ENCODE results near the gene S100A2. TPM values are rescaled to one million over a fixed set of nuclear protein-coding genes. Genes with fewer than 3 reads are reported as not detected.
A peak's percentile ranks its signal among the peaks of the same experiment; 100 is the strongest.

S100A2 gene
- total RNA-seq, 1 experiment from 2014 or later, result 147 TPM

- H3K4me2 ChIP-seq, result peak overlapping the region; percentile 89
- intact Hi-C loops (cut with micrococcal nuclease; ENCODE audit: unreplicated experiment), result loop anchor here (10.0 kb wide), 1 partner anchor 425 kb away; the partner anchor contains the start of genes CREB3L4 and SLC39A1
- H3K79me2 ChIP-seq (ENCODE audit: low read depth), result peaks cover 25% of the 10 kb centered on the region
- H3K4me1 ChIP-seq (replicated peaks; ENCODE audit: insufficient read depth), result peaks cover 85% of the 10 kb centered on the region
- peak overlapping the region; percentile 94 for H3K27ac ChIP-seq
- peaks cover 6% of the 10 kb centered on the region for H3K36me3 ChIP-seq (ENCODE audit: low read depth)
- CTCF ChIA-PET, result interaction anchor here (0.6 kb wide), 1 partner anchor 31 kb away, joined by 13 read pairs; no protein-coding TSS in a partner anchor
- H3K9me2 ChIP-seq (ENCODE audit: insufficient read depth), result no peaks in the 10 kb centered on the region
- POLR2A ChIA-PET (ENCODE audit: unreplicated experiment), result interaction anchor here (0.6 to 1.1 kb wide), 2 partner anchors 29 to 73 kb away, joined by 3 read pairs; partner anchors contain the start of gene S100A16
- no peaks in the 10 kb centered on the region for H3K9me3 ChIP-seq (ENCODE audit: insufficient read depth, low read depth)
- peaks cover 72% of the 10 kb centered on the region for H3F3A ChIP-seq (ENCODE audit: insufficient read depth, low read depth)
- no peaks in the 10 kb centered on the region for H3K27me3 ChIP-seq (ENCODE audit: insufficient read depth, low read depth)
- H3K4me3 ChIP-seq, result peak overlapping the region; percentile 34; the same call in 1 of the 2 replicates
- TF ChIP-seq EZH2 (IDR thresholded peaks at IDR 0.05; ENCODE audit: low read depth) (no peak), CTCF (conservative IDR thresholded peaks at IDR 0.05) (no peak)
- no peak for DNase-seq
- BruUV-seq (replicated peaks), result no TSS peak
- no peak overlapping the region for H2AFZ ChIP-seq
- H4K20me1 ChIP-seq (ENCODE audit: insufficient read depth), result peaks cover 4% of the 10 kb centered on the region; the same call in 1 of the 2 replicates
Observed at GRCh38 chr1:153539395-153540093, 26.1 kb downstream of the S100A2 start.

- H3K4me1 ChIP-seq (replicated peaks; ENCODE audit: insufficient read depth), result peaks cover 84% of the 10 kb centered on the region
- no peaks in the 10 kb centered on the region for H3K27me3 ChIP-seq (ENCODE audit: insufficient read depth, low read depth)
- TF ChIP-seq CTCF (conservative IDR thresholded peaks at IDR 0.05) (no peak), EZH2 (IDR thresholded peaks at IDR 0.05; ENCODE audit: low read depth) (no peak)
- no peaks in the 10 kb centered on the region for H3K9me2 ChIP-seq (ENCODE audit: insufficient read depth)
- BruUV-seq (replicated peaks), result no TSS peak
- H2AFZ ChIP-seq, result no peak overlapping the region
- H3K36me3 ChIP-seq (ENCODE audit: low read depth), result peaks cover 11% of the 10 kb centered on the region
- peak in 1 of 2 experiments; percentile 76 for DNase-seq
- H3F3A ChIP-seq (ENCODE audit: insufficient read depth, low read depth), result peaks cover 84% of the 10 kb centered on the region
- intact Hi-C loops (cut with micrococcal nuclease; ENCODE audit: unreplicated experiment), result loop anchor here (10.0 kb wide), 1 partner anchor 426 kb away; the partner anchor contains the start of genes CREB3L4 and SLC39A1
- H3K79me2 ChIP-seq (ENCODE audit: low read depth), result peaks cover 22% of the 10 kb centered on the region
- H3K4me2 ChIP-seq, result peak overlapping the region; percentile 53
- CTCF ChIA-PET, result no interaction called here
- peaks cover 10% of the 10 kb centered on the region for H4K20me1 ChIP-seq (ENCODE audit: insufficient read depth)
- H3K4me3 ChIP-seq, result no peak overlapping the region
- no peaks in the 10 kb centered on the region for H3K9me3 ChIP-seq (ENCODE audit: insufficient read depth, low read depth)
- H3K27ac ChIP-seq, result peak overlapping the region; percentile 68
- POLR2A ChIA-PET (ENCODE audit: unreplicated experiment), result no interaction called here
Observed at GRCh38 chr1:153538315-153538821, 27.3 kb downstream of the S100A2 start.

- Histone ChIP-seq H3K4me3 (no peak overlapping the region), H3K9me3 (ENCODE audit: insufficient read depth, low read depth) (no peaks in the 10 kb centered on the region), H3K4me1 (replicated peaks; ENCODE audit: insufficient read depth) (peaks cover 84% of the 10 kb centered on the region), H3K4me2 (peak overlapping the region; percentile 86), H3K27ac (no peak overlapping the region), H2AFZ (no peak overlapping the region), H3F3A (ENCODE audit: insufficient read depth, low read depth) (peaks cover 83% of the 10 kb centered on the region), H4K20me1 (ENCODE audit: insufficient read depth) (peaks cover 10% of the 10 kb centered on the region), H3K79me2 (ENCODE audit: low read depth) (peaks cover 21% of the 10 kb centered on the region), H3K27me3 (ENCODE audit: insufficient read depth, low read depth) (no peaks in the 10 kb centered on the region), H3K9me2 (ENCODE audit: insufficient read depth) (no peaks in the 10 kb centered on the region), H3K36me3 (ENCODE audit: low read depth) (peaks cover 11% of the 10 kb centered on the region)
- DNase-seq, result no peak
- TF ChIP-seq CTCF (conservative IDR thresholded peaks at IDR 0.05), result no peak
- no peak for TF ChIP-seq EZH2 (IDR thresholded peaks at IDR 0.05; ENCODE audit: low read depth)
- ChIA-PET POLR2A (ENCODE audit: unreplicated experiment) (no interaction called here), CTCF (interaction anchor here (0.6 kb wide), 1 partner anchor 429 kb away, joined by 3 read pairs; no protein-coding TSS in a partner anchor)
- BruUV-seq (replicated peaks), result no TSS peak
- intact Hi-C loops (cut with micrococcal nuclease; ENCODE audit: unreplicated experiment), result loop anchor here (10.0 kb wide), 1 partner anchor 427 kb away; the partner anchor contains the start of genes CREB3L4 and SLC39A1
Observed at GRCh38 chr1:153537376-153537730, 28.3 kb downstream of the S100A2 start.

Measured in PC-9 (cell line).